Stimulated activated effector memory CD8-positive, alpha-beta T cell treated with anti-CD3 and anti-CD28 coated beads, Interleukin-12 subunit alpha, Interleukin-12 subunit beta, amount 100 ng/mL, for 72 hours (primary cell): ENCODE results near the gene PIK3CB.
"Not testable (repeated sequence)": the region's sequence is repeated elsewhere in the genome, so short reads cannot be mapped to it uniquely, and the experiment has no call there.

Experiments
- ATAC-seq: fragments of 150-1000 bp; cut with Tn5 transposase; 2 replicates; pipeline ENCODE4 v1.10.0; 2021
- DNase-seq, 2 donors: peaks; one replicate each; pipeline ENCODE4 v3.0.0; 2021 to 2022; ENCODE audit warnings: low spot score in 2 of 2
- H3K27ac Mint-ChIP-seq: one replicate; pipeline ENCODE4 v1.8.0; 2022; ENCODE audit warnings: mild to moderate bottlenecking, mixed read lengths
- H3K36me3 Mint-ChIP-seq: one replicate; pipeline ENCODE4 v1.8.0; 2022; ENCODE audit warnings: mild to moderate bottlenecking, mixed read lengths
- H3K4me1 Mint-ChIP-seq: one replicate; pipeline ENCODE4 v1.8.0; 2022; ENCODE audit warnings: mixed read lengths
- H3K4me3 Mint-ChIP-seq: one replicate; pipeline ENCODE4 v1.8.0; 2022; ENCODE audit warnings: mild to moderate bottlenecking, mixed read lengths
- H3K9me3 Mint-ChIP-seq: one replicate; pipeline ENCODE4 v1.8.0; 2022; ENCODE audit warnings: mixed read lengths

PIK3CB gene

GRCh38 chr3:138856799-138857198, 22.1 kb upstream of the PIK3CB start:
- no peaks in the 10 kb centered on the region for H3K9me3 Mint-ChIP-seq
- no peak overlapping the region for H3K27ac Mint-ChIP-seq
- H3K36me3 Mint-ChIP-seq, result no peaks in the 10 kb centered on the region
- ATAC-seq, result no peak
- H3K4me1 Mint-ChIP-seq, result no peaks in the 10 kb centered on the region
- no peak for DNase-seq
- H3K4me3 Mint-ChIP-seq, result no peak overlapping the region

- Mint-ChIP-seq H3K9me3 (no peaks in the 10 kb centered on the region), H3K27ac (no peak overlapping the region), H3K4me1 (no peaks in the 10 kb centered on the region), H3K4me3 (no peak overlapping the region), H3K36me3 (no peaks in the 10 kb centered on the region)
- ATAC-seq, result no peak
- no peak for DNase-seq
Measured at GRCh38 chr3:138854940-138855339, 20.2 kb upstream of the PIK3CB start.

GRCh38 chr3:138854204-138854603, 19.5 kb upstream of the PIK3CB start:
- Mint-ChIP-seq H3K4me1 (no peaks in the 10 kb centered on the region), H3K9me3 (no peaks in the 10 kb centered on the region), H3K4me3 (no peak overlapping the region), H3K36me3 (no peaks in the 10 kb centered on the region), H3K27ac (no peak overlapping the region)
- ATAC-seq (no peak), DNase-seq (no peak)

GRCh38 chr3:138850151-138850550, 15.4 kb upstream of the PIK3CB start:
- Mint-ChIP-seq H3K9me3 (no peaks in the 10 kb centered on the region), H3K27ac (no peak overlapping the region), H3K4me1 (no peaks in the 10 kb centered on the region), H3K4me3 (no peak overlapping the region), H3K36me3 (no peaks in the 10 kb centered on the region)
- no peak for ATAC-seq
- no peak for DNase-seq

- H3K27ac Mint-ChIP-seq, result no peak overlapping the region
- H3K4me3 Mint-ChIP-seq, result no peak overlapping the region
- H3K4me1 Mint-ChIP-seq, result no peaks in the 10 kb centered on the region
- ATAC-seq (no peak), DNase-seq (no peak)
- H3K36me3 Mint-ChIP-seq, result no peaks in the 10 kb centered on the region
- H3K9me3 Mint-ChIP-seq, result no peaks in the 10 kb centered on the region
Measured at GRCh38 chr3:138849222-138849940, 14.7 kb upstream of the PIK3CB start.

- Mint-ChIP-seq H3K9me3 (no peaks in the 10 kb centered on the region), H3K27ac (no peak overlapping the region)
- no peak for ATAC-seq
Measured at GRCh38 chr3:138848696-138849095, 14.0 kb upstream of the PIK3CB start.

GRCh38 chr3:138846824-138847223, 12.1 kb upstream of the PIK3CB start:
- not testable (repeated sequence) for H3K4me3 Mint-ChIP-seq, H3K4me1 Mint-ChIP-seq, DNase-seq, H3K36me3 Mint-ChIP-seq, H3K27ac Mint-ChIP-seq, H3K9me3 Mint-ChIP-seq, ATAC-seq

More at GRCh38 chr3:138848696-138849095, 14.0 kb upstream of the PIK3CB start:
- H3K36me3 Mint-ChIP-seq, result no peaks in the 10 kb centered on the region
- H3K4me3 Mint-ChIP-seq, result no peak overlapping the region
- H3K4me1 Mint-ChIP-seq, result no peaks in the 10 kb centered on the region
- no peak for DNase-seq

- H3K4me3 Mint-ChIP-seq, result no peak overlapping the region
- H3K4me1 Mint-ChIP-seq, result no peaks in the 10 kb centered on the region
- no peaks in the 10 kb centered on the region for H3K36me3 Mint-ChIP-seq
- no peaks in the 10 kb centered on the region for H3K9me3 Mint-ChIP-seq
- DNase-seq, result no peak
- no peak overlapping the region for H3K27ac Mint-ChIP-seq
- no peak for ATAC-seq
Measured at GRCh38 chr3:138846262-138846791, 11.6 kb upstream of the PIK3CB start.

GRCh38 chr3:138845771-138846173, 11.0 kb upstream of the PIK3CB start:
- Mint-ChIP-seq H3K27ac (no peak overlapping the region), H3K4me3 (no peak overlapping the region), H3K9me3 (no peaks in the 10 kb centered on the region), H3K4me1 (no peaks in the 10 kb centered on the region), H3K36me3 (no peaks in the 10 kb centered on the region)
- DNase-seq (no peak), ATAC-seq (no peak)

- no peak for ATAC-seq
- Mint-ChIP-seq H3K4me1 (no peaks in the 10 kb centered on the region), H3K27ac (no peak overlapping the region), H3K36me3 (no peaks in the 10 kb centered on the region), H3K4me3 (no peak overlapping the region), H3K9me3 (no peaks in the 10 kb centered on the region)
- DNase-seq, result no peak
Measured at GRCh38 chr3:138845181-138845601, 10.5 kb upstream of the PIK3CB start.

- Mint-ChIP-seq H3K4me1 (no peaks in the 10 kb centered on the region), H3K27ac (no peak overlapping the region), H3K36me3 (no peaks in the 10 kb centered on the region), H3K9me3 (no peaks in the 10 kb centered on the region), H3K4me3 (no peak overlapping the region)
- no peak for DNase-seq
- no peak for ATAC-seq
Measured at GRCh38 chr3:138842483-138843188, 7.9 kb upstream of the PIK3CB start.

- DNase-seq, H3K9me3 Mint-ChIP-seq, H3K36me3 Mint-ChIP-seq, ATAC-seq, H3K4me3 Mint-ChIP-seq, H3K27ac Mint-ChIP-seq: not testable (repeated sequence)
- H3K4me1 Mint-ChIP-seq, result peaks cover 13% of the 10 kb centered on the region
Measured at GRCh38 chr3:138838385-138838784, 3.7 kb upstream of the PIK3CB start.

GRCh38 chr3:138835846-138836245, 1.1 kb upstream of the PIK3CB start:
- not testable (repeated sequence) for ATAC-seq, H3K9me3 Mint-ChIP-seq, DNase-seq
- Mint-ChIP-seq H3K36me3 (peaks cover 13% of the 10 kb centered on the region), H3K4me1 (peaks cover 17% of the 10 kb centered on the region), H3K27ac (peak overlapping the region; percentile 97), H3K4me3 (peak overlapping the region; percentile 90)

- Mint-ChIP-seq H3K4me1 (peaks cover 17% of the 10 kb centered on the region), H3K4me3 (peak overlapping the region; percentile 90), H3K9me3 (no peaks in the 10 kb centered on the region), H3K27ac (peak overlapping the region; percentile 97), H3K36me3 (peaks cover 13% of the 10 kb centered on the region)
- no peak for DNase-seq
- no peak for ATAC-seq
Measured at GRCh38 chr3:138835397-138835757, 649 bp upstream of the PIK3CB start.

- Mint-ChIP-seq H3K9me3 (no peaks in the 10 kb centered on the region), H3K27ac (peak overlapping the region; percentile 97), H3K36me3 (peaks cover 13% of the 10 kb centered on the region), H3K4me3 (peak overlapping the region; percentile 90), H3K4me1 (peaks cover 17% of the 10 kb centered on the region)
- ATAC-seq (peak; percentile 51), DNase-seq (no peak)
Measured at GRCh38 chr3:138833899-138834595, 681 bp downstream of the PIK3CB start.
